NCI-H187 (cell line): ENCODE measurements around the gene SPATA31D4.

Source experiments
- DNase-seq, 2 experiments: peaks; one replicate each; lab custom pipeline; 2025; lab: John Stamatoyannopoulos, UW

Gene SPATA31D4

GRCh38 chr9:81964218-81965171 lies 36.3 kb downstream of the SPATA31D4 start:
- DNase-seq, result no peak

- DNase-seq, result no peak
Observed at GRCh38 chr9:81968026-81968425, 39.8 kb downstream of the SPATA31D4 start.

- no peak for DNase-seq
Observed at GRCh38 chr9:81969971-81970370, 41.7 kb downstream of the SPATA31D4 start.

GRCh38 chr9:81971727-81972126 lies 43.5 kb downstream of the SPATA31D4 start:
- DNase-seq, result no peak

- DNase-seq, result no peak
Observed at GRCh38 chr9:81974764-81975163, 46.5 kb downstream of the SPATA31D4 start.

GRCh38 chr9:81976351-81976750 lies 48.1 kb downstream of the SPATA31D4 start:
- DNase-seq, result no peak

DNA sequence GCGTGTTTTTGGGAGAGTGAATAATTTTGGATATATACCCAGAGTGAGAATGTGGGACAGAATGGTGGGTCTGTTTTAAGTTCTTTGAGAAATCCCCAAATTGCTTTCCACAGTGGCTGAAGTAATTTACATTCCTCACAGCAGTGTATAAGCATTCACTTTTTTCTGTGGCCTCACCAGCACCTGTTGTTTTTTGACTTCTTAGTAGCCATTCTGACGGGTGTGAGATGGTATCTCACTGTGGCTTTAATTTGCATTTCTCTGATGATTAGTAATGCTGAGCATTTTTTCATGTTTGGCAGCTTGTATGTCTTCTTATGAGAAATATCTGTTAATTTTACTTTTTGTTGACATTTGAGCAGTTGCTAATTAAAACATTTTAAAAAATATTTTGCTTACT lies 51.0 kb downstream of the SPATA31D4 start:
- DNase-seq, result no peak

DNA sequence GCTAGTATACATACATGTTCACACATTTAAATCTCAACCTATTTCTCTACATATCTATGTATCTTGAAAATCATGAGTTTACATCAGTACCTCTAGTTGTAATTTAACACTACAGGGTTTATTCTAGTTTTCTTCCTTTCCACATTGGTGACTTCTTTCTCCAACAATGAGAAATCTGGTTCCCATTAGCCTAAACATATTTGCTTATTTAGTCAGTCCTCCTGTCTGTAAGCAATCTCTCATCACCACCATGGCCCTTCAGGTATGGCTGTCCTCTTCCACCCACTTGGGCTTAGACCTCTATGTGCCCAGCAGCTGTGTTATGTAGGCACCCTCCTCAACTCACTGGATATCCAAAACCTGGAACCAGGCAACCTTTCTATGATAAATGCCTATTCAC lies 52.3 kb downstream of the SPATA31D4 start:
- no peak for DNase-seq

DNA sequence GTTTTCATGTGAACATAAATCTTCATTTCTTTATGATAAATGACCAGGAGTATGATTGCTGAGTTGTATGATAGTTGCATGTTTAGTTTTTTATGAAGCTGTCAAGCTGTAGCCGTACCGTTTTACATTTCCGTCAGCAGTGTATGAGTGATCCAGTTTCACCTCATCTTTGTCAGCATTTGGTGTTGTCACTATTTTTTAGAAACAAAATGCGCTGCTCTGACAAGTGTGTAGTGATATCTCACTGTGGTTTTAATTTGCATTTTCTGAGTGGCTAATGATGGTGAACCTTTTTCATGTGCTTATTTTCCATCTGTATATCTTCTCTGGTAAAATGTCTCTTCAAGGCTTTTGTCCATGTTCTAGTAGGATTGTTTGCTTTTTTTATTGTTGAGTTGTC lies 53.7 kb downstream of the SPATA31D4 start:
- no peak for DNase-seq
